Measurements from ENCODE around the gene AEN. TPM values are rescaled to one million over a fixed set of nuclear protein-coding genes. Genes with fewer than 3 reads are reported as not detected.

Gene AEN
- polyA plus RNA-seq, 4 donors = 5.4 to 16.8 (median 11.3) TPM

DNA sequence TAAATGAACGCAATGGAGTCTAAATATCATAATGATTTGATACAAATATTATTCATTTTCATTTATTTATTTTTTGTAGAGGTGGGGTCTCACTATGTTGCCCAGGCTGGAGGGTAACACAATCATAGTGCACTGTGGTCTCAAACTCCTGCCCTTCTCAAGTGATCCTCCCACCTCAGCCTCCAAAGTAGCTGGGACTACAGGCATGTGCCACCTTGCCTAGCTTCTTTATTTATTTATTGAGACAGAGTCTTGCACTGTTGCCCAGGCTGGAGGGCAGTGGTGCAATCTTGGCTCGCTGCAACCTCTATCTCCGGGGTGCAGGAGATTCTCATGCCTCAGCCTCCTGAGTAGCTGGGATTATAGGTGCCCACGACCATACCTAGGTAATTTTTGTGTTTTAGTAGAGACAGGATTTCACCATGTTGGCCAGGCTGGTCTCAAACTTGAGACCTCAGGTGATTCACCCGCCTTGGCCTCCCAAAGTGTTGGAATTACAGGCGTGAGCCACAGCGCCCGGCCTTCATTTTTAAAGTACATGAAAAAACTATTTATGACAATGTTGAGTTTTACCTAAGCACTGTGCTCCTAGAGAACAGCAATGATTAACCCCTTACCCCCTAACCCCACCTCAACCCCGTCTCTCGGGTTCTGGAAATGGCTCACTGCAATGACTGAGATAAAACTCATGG, 4.0 kb upstream of the AEN start:
- FAIRE-seq (no peak), DNase-seq (no peak)
- H3K9me3 ChIP-seq (ENCODE audit: control insufficient read depth in 2 of 2, insufficient read depth in 1 of 2, low read depth in 1 of 2, low read length in 1 of 2) = no peaks in the 10 kb centered on the region
- no peak overlapping the region for H3K27ac ChIP-seq (ENCODE audit: low read depth in 1 of 3, low read length in 2 of 3)
- WGBS, 3 donors = 92 to 95% (median 94%) methylated on average over 10 of the region's 10 CpGs
- no peaks in the 10 kb centered on the region for H3K36me3 ChIP-seq (ENCODE audit: control insufficient read depth in 3 of 3, insufficient read depth in 2 of 3, low read depth in 1 of 3, low read length in 3 of 3)
- no peak overlapping the region for H3K4me3 ChIP-seq (ENCODE audit: low read depth in 1 of 3, low read length in 3 of 3)
- no peaks in the 10 kb centered on the region for H3K27me3 ChIP-seq (ENCODE audit: control insufficient read depth in 3 of 3, insufficient read depth in 3 of 3, low read length in 3 of 3)
- H3K4me1 ChIP-seq (ENCODE audit: control insufficient read depth in 3 of 3, insufficient read depth in 2 of 3, low read depth in 1 of 3, low read length in 2 of 3) = peaks cover 0 to 23% (median 5%) of the 10 kb centered on the region in 3 donors

DNA sequence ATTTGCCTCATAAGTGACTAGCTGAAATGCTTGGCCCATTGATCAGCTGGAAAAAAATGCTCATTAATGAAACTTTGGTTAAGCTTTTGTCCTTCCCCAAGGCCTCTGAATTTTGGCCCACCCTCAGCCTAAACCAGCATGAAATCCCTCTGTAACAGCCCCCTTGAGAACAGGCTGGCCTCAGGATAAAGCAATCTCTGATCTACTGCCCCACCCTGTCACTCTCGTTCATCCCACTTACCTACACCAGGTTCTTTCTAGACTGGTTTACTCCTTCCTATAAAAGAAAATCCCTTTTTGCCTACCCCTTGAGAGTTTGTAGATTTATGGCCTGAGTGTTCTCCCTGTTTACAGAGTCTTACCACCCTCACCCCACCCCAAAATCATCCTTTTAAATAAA, 3.4 kb upstream of the AEN start:
- H3K36me3 ChIP-seq (ENCODE audit: control insufficient read depth in 3 of 3, insufficient read depth in 2 of 3, low read depth in 1 of 3, low read length in 3 of 3) = no peaks in the 10 kb centered on the region
- H3K4me1 ChIP-seq (ENCODE audit: control insufficient read depth in 3 of 3, insufficient read depth in 2 of 3, low read depth in 1 of 3, low read length in 2 of 3) = peaks cover 0 to 29% (median 5%) of the 10 kb centered on the region in 3 donors
- FAIRE-seq (no peak), DNase-seq (no peak)
- no peak overlapping the region for H3K4me3 ChIP-seq (ENCODE audit: low read depth in 1 of 3, low read length in 3 of 3)
- H3K27me3 ChIP-seq (ENCODE audit: control insufficient read depth in 3 of 3, insufficient read depth in 3 of 3, low read length in 3 of 3) = no peaks in the 10 kb centered on the region
- 51 to 61% (median 55%) methylated on average over 1 of the region's 1 CpG for WGBS, 3 donors
- H3K9me3 ChIP-seq (ENCODE audit: control insufficient read depth in 2 of 2, insufficient read depth in 1 of 2, low read depth in 1 of 2, low read length in 1 of 2) = no peaks in the 10 kb centered on the region
- no peak overlapping the region for H3K27ac ChIP-seq (ENCODE audit: low read depth in 1 of 3, low read length in 2 of 3)

DNA sequence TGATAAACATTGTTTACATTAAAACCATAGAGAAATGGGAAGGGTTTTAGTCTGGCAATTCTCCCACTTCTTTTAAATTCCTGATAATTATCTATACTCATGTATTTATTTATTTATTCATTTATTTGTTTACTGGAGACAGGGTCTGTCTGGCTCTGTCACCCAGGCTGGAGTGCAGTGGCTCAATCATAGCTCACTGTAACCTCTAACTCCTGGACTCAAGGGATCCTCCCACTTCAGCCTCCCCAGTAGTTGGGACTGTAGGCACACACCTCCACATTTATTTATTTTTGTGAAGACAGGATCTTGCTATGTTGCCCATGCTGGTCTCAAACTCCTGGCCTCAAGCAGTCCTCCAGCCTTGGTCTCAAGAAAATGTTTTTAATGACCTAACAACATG, 2.5 kb upstream of the AEN start:
- Histone ChIP-seq H3K27me3 (ENCODE audit: control insufficient read depth in 3 of 3, insufficient read depth in 3 of 3, low read length in 3 of 3) (no peaks in the 10 kb centered on the region), H3K4me1 (ENCODE audit: control insufficient read depth in 3 of 3, insufficient read depth in 2 of 3, low read depth in 1 of 3, low read length in 2 of 3) (peaks cover 5 to 31% (median 6%) of the 10 kb centered on the region in 3 donors), H3K9me3 (ENCODE audit: control insufficient read depth in 2 of 2, insufficient read depth in 1 of 2, low read depth in 1 of 2, low read length in 1 of 2) (no peaks in the 10 kb centered on the region), H3K36me3 (ENCODE audit: control insufficient read depth in 3 of 3, insufficient read depth in 2 of 3, low read depth in 1 of 3, low read length in 3 of 3) (no peaks in the 10 kb centered on the region), H3K27ac (ENCODE audit: low read depth in 1 of 3, low read length in 2 of 3) (no peak overlapping the region), H3K4me3 (ENCODE audit: low read depth in 1 of 3, low read length in 3 of 3) (no peak overlapping the region)
- DNase-seq (no peak), FAIRE-seq (no peak)

GRCh38 chr15:88619796-88620195, 1.3 kb upstream of the AEN start:
- Histone ChIP-seq H3K27me3 (ENCODE audit: control insufficient read depth in 3 of 3, insufficient read depth in 3 of 3, low read length in 3 of 3) (no peaks in the 10 kb centered on the region), H3K27ac (ENCODE audit: low read depth in 1 of 3, low read length in 2 of 3) (no peak overlapping the region), H3K4me1 (ENCODE audit: control insufficient read depth in 3 of 3, insufficient read depth in 2 of 3, low read depth in 1 of 3, low read length in 2 of 3) (peaks cover 6 to 31% (median 7%) of the 10 kb centered on the region in 3 donors), H3K9me3 (ENCODE audit: control insufficient read depth in 2 of 2, insufficient read depth in 1 of 2, low read depth in 1 of 2, low read length in 1 of 2) (no peaks in the 10 kb centered on the region), H3K36me3 (ENCODE audit: control insufficient read depth in 3 of 3, insufficient read depth in 2 of 3, low read depth in 1 of 3, low read length in 3 of 3) (no peaks in the 10 kb centered on the region), H3K4me3 (ENCODE audit: low read depth in 1 of 3, low read length in 3 of 3) (no peak overlapping the region)
- FAIRE-seq = no peak
- 73 to 81% (median 81%) methylated on average over 2 of the region's 2 CpGs for WGBS, 3 donors
- DNase-seq = no peak

GRCh38 chr15:88621789-88622604, 857 bp downstream of the AEN start:
- Histone ChIP-seq H3K36me3 (ENCODE audit: control insufficient read depth in 3 of 3, insufficient read depth in 2 of 3, low read depth in 1 of 3, low read length in 3 of 3) (peaks cover 0 to 8% (median 7%) of the 10 kb centered on the region in 3 donors), H3K27me3 (ENCODE audit: control insufficient read depth in 3 of 3, insufficient read depth in 3 of 3, low read length in 3 of 3) (no peaks in the 10 kb centered on the region), H3K27ac (ENCODE audit: low read depth in 1 of 3, low read length in 2 of 3) (peak overlapping the region in 2 of 3 donors; percentile 52 to 83), H3K4me1 (ENCODE audit: control insufficient read depth in 3 of 3, insufficient read depth in 2 of 3, low read depth in 1 of 3, low read length in 2 of 3) (peaks cover 4 to 18% (median 6%) of the 10 kb centered on the region in 3 donors), H3K4me3 (ENCODE audit: low read depth in 1 of 3, low read length in 3 of 3) (peak overlapping the region; percentile 72 to 97 (median 92)), H3K9me3 (ENCODE audit: control insufficient read depth in 2 of 2, insufficient read depth in 1 of 2, low read depth in 1 of 2, low read length in 1 of 2) (no peaks in the 10 kb centered on the region)
- FAIRE-seq (no peak), DNase-seq (peak; percentile 38 to 56)
- 3 to 15% (median 4%) methylated on average over 17 of the region's 17 CpGs for WGBS, 3 donors

- Histone ChIP-seq H3K27me3 (ENCODE audit: control insufficient read depth in 3 of 3, insufficient read depth in 3 of 3, low read length in 3 of 3) (no peaks in the 10 kb centered on the region), H3K9me3 (ENCODE audit: control insufficient read depth in 2 of 2, insufficient read depth in 1 of 2, low read depth in 1 of 2, low read length in 1 of 2) (no peaks in the 10 kb centered on the region), H3K4me1 (ENCODE audit: control insufficient read depth in 3 of 3, insufficient read depth in 2 of 3, low read depth in 1 of 3, low read length in 2 of 3) (peaks cover 4 to 18% (median 6%) of the 10 kb centered on the region in 3 donors), H3K36me3 (ENCODE audit: control insufficient read depth in 3 of 3, insufficient read depth in 2 of 3, low read depth in 1 of 3, low read length in 3 of 3) (peaks cover 0 to 8% (median 7%) of the 10 kb centered on the region in 3 donors), H3K27ac (ENCODE audit: low read depth in 1 of 3, low read length in 2 of 3) (peak overlapping the region in 2 of 3 donors; percentile 52 to 83), H3K4me3 (ENCODE audit: low read depth in 1 of 3, low read length in 3 of 3) (peak overlapping the region in 1 of 3 donors; percentile 97)
- FAIRE-seq = no peak
- DNase-seq = no peak
- 45 to 49% (median 46%) methylated on average over 5 of the region's 5 CpGs for WGBS, 3 donors
These were observed 1.4 kb downstream of the AEN start for GRCh38 chr15:88622605-88622975.

- peak overlapping the region in 1 of 3 donors; percentile 97 for H3K4me3 ChIP-seq (ENCODE audit: low read depth in 1 of 3, low read length in 3 of 3)
- WGBS, 3 donors = 61 to 71% (median 70%) methylated on average over 2 of the region's 2 CpGs
These were observed 1.9 kb downstream of the AEN start for GRCh38 chr15:88623061-88623460.

DNA sequence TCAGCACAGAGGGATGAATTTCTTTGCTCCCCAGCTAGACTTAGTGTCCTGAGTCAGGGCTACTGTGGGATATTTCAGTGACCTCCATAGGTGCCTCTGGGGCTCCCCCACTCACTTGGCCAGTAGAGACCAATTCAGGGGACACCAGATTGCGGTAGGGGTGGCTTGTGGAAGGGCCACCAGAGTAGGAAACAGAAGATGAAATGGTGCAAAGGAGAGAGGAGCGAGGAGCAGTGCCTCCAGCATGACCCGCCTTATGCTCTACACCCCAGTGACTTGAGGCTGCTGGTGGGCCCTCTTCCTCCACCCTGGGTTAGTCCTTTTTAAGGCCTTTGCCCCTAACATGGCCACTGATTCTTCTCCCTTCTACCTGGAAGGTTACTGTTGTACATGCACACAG, 2.5 kb downstream of the AEN start:
- H3K9me3 ChIP-seq (ENCODE audit: control insufficient read depth in 2 of 2, insufficient read depth in 1 of 2, low read depth in 1 of 2, low read length in 1 of 2) = no peaks in the 10 kb centered on the region
- H3K27me3 ChIP-seq (ENCODE audit: control insufficient read depth in 3 of 3, insufficient read depth in 3 of 3, low read length in 3 of 3) = no peaks in the 10 kb centered on the region
- WGBS, 3 donors = 88 to 100% (median 91%) methylated on average over 3 of the region's 3 CpGs
- H3K4me3 ChIP-seq (ENCODE audit: low read depth in 1 of 3, low read length in 3 of 3) = no peak overlapping the region
- peaks cover 6 to 20% (median 6%) of the 10 kb centered on the region in 3 donors for H3K4me1 ChIP-seq (ENCODE audit: control insufficient read depth in 3 of 3, insufficient read depth in 2 of 3, low read depth in 1 of 3, low read length in 2 of 3)
- FAIRE-seq = no peak
- DNase-seq = no peak
- peak overlapping the region in 2 of 3 donors; percentile 13 to 83 for H3K27ac ChIP-seq (ENCODE audit: low read depth in 1 of 3, low read length in 2 of 3)
- H3K36me3 ChIP-seq (ENCODE audit: control insufficient read depth in 3 of 3, insufficient read depth in 2 of 3, low read depth in 1 of 3, low read length in 3 of 3) = peaks cover 0 to 13% (median 7%) of the 10 kb centered on the region in 3 donors

More at GRCh38 chr15:88623061-88623460, 1.9 kb downstream of the AEN start:
- Histone ChIP-seq H3K4me1 (ENCODE audit: control insufficient read depth in 3 of 3, insufficient read depth in 2 of 3, low read depth in 1 of 3, low read length in 2 of 3) (peaks cover 5 to 18% (median 6%) of the 10 kb centered on the region in 3 donors), H3K27me3 (ENCODE audit: control insufficient read depth in 3 of 3, insufficient read depth in 3 of 3, low read length in 3 of 3) (no peaks in the 10 kb centered on the region), H3K36me3 (ENCODE audit: control insufficient read depth in 3 of 3, insufficient read depth in 2 of 3, low read depth in 1 of 3, low read length in 3 of 3) (peaks cover 0 to 10% (median 7%) of the 10 kb centered on the region in 3 donors), H3K9me3 (ENCODE audit: control insufficient read depth in 2 of 2, insufficient read depth in 1 of 2, low read depth in 1 of 2, low read length in 1 of 2) (no peaks in the 10 kb centered on the region), H3K27ac (ENCODE audit: low read depth in 1 of 3, low read length in 2 of 3) (peak overlapping the region in 2 of 3 donors; percentile 52 to 83)
- DNase-seq (no peak), FAIRE-seq (no peak)

Data from small intestine (tissue), 7 donors.